ENCODE data around the gene CTNNBL1. TPM values are rescaled to one million over a fixed set of nuclear protein-coding genes. Genes with fewer than 3 reads are reported as not detected.
"Not testable (repeated sequence)": the region's sequence is repeated elsewhere in the genome, so short reads cannot be mapped to it uniquely, and the experiment has no call there.

CTNNBL1 gene
- total and polyA plus RNA-seq, 4 donors = 27.7 to 41.9 (median 38.2) TPM

DNA sequence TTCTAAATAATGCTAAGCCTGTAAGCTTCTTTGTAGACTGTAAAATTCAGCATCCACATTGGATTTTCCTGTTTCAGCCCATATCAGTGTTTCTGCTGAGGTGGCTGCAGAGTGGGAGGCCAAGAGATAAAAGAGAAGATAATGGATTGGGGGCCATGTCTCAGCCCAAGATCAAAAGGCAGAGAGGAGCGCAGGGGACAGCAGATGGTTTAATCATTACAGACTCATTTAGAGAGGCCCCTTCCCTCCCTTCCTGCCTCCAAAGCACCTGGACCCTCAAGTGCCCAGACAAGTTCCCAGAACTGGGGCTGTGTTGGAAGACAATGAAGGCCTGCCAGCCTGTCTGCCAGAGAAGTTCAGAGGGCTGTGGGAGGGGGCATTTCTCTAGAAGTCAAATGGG is 20.4 kb upstream of the CTNNBL1 start:
- H3K4me1 ChIP-seq (ENCODE audit: control insufficient read depth, insufficient read depth, low read length) = peaks cover 17% of the 10 kb centered on the region
- no CpG with 5 or more reads among the region's 1 CpG for WGBS (ENCODE audit: insufficient coverage)

DNA sequence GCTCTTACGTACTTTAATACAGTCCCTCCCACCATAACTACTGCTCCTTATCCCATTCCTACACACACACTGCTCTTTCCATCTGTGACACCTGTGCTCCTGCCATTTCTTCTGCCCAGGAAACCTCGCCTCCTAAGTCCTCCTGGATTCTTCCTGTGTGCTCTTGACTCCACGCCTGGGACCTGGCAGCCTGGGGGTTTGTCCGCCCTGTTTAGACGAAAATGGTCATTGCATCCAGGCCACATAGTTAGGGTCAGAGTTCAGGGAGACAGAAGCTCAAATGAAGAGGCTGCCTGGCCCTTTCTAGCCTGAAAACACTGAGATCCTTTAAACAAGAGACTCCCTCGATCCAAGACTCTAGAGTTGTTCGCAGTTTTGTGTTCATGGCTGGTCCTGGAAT is 17.4 kb upstream of the CTNNBL1 start:
- Histone ChIP-seq H3K4me1 (ENCODE audit: control insufficient read depth, insufficient read depth, low read length) (peaks cover 2% of the 10 kb centered on the region), H3K27ac (ENCODE audit: low read depth, low read length) (no peak overlapping the region), H3K27me3 (ENCODE audit: control insufficient read depth, insufficient read depth, low read length) (no peaks in the 10 kb centered on the region), H3K36me3 (ENCODE audit: control insufficient read depth, insufficient read depth, low read length) (no peaks in the 10 kb centered on the region), H3K9me3 (ENCODE audit: control insufficient read depth, insufficient read depth, low read length) (no peaks in the 10 kb centered on the region), H3K4me3 (ENCODE audit: low read depth, low read length) (no peak overlapping the region)
- 83% methylated on average over 5 of the region's 7 CpGs for WGBS (ENCODE audit: insufficient coverage)
- DNase-seq (ENCODE audit: low read depth in 4 of 6, low spot score in 6 of 6) = no peak

More for the DNA sequence above, 20.4 kb upstream of the CTNNBL1 start:
- Histone ChIP-seq H3K9me3 (ENCODE audit: control insufficient read depth, insufficient read depth, low read length) (no peaks in the 10 kb centered on the region), H3K36me3 (ENCODE audit: control insufficient read depth, insufficient read depth, low read length) (no peaks in the 10 kb centered on the region), H3K27ac (ENCODE audit: low read depth, low read length) (no peak overlapping the region), H3K27me3 (ENCODE audit: control insufficient read depth, insufficient read depth, low read length) (no peaks in the 10 kb centered on the region), H3K4me3 (ENCODE audit: low read depth, low read length) (no peak overlapping the region)
- DNase-seq (ENCODE audit: low read depth in 4 of 6, low spot score in 6 of 6) = no peak

- Histone ChIP-seq H3K27me3 (ENCODE audit: control insufficient read depth, insufficient read depth, low read length) (no peaks in the 10 kb centered on the region), H3K4me1 (ENCODE audit: control insufficient read depth, insufficient read depth, low read length) (peaks cover 3% of the 10 kb centered on the region), H3K9me3 (ENCODE audit: control insufficient read depth, insufficient read depth, low read length) (no peaks in the 10 kb centered on the region), H3K4me3 (ENCODE audit: low read depth, low read length) (no peak overlapping the region), H3K36me3 (ENCODE audit: control insufficient read depth, insufficient read depth, low read length) (no peaks in the 10 kb centered on the region), H3K27ac (ENCODE audit: low read depth, low read length) (no peak overlapping the region)
- 63% methylated on average over 6 of the region's 11 CpGs for WGBS (ENCODE audit: insufficient coverage)
- peak in 1 of 6 donors; percentile 49 for DNase-seq (ENCODE audit: low read depth in 4 of 6, low spot score in 6 of 6)
Measured at GRCh38 chr20:37677969-37678861, 15.6 kb upstream of the CTNNBL1 start.

- not testable (repeated sequence) for H3K36me3 ChIP-seq (ENCODE audit: control insufficient read depth, insufficient read depth, low read length); H3K27me3 ChIP-seq (ENCODE audit: control insufficient read depth, insufficient read depth, low read length); H3K9me3 ChIP-seq (ENCODE audit: control insufficient read depth, insufficient read depth, low read length); H3K27ac ChIP-seq (ENCODE audit: low read depth, low read length); H3K4me1 ChIP-seq (ENCODE audit: control insufficient read depth, insufficient read depth, low read length); H3K4me3 ChIP-seq (ENCODE audit: low read depth, low read length); DNase-seq (ENCODE audit: low read depth in 4 of 6, low spot score in 6 of 6)
- no CpG with 5 or more reads among the region's 4 CpGs for WGBS (ENCODE audit: insufficient coverage)
Measured at GRCh38 chr20:37679751-37680150, 14.1 kb upstream of the CTNNBL1 start.

DNA sequence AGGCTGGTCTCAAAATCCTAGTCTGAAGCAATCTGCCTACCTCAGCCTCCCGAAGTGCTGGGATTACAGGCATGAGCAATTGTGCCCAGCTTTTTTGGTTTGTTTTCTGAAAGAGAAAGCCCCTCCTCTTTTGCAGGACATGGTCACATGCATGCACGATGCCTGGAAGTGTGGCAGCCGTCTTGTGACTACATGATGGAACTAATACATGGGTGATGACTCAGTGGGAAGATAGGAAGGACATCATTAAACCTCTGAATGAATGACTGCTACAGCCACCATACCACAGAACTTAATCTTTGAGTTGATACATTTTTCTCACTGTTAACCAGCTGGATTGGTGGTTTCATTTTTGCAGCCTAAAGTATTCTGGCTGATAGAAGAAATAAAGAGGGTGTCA is 13.4 kb upstream of the CTNNBL1 start:
- Histone ChIP-seq H3K4me3 (ENCODE audit: low read depth, low read length) (no peak overlapping the region), H3K27me3 (ENCODE audit: control insufficient read depth, insufficient read depth, low read length) (no peaks in the 10 kb centered on the region), H3K4me1 (ENCODE audit: control insufficient read depth, insufficient read depth, low read length) (peaks cover 3% of the 10 kb centered on the region), H3K36me3 (ENCODE audit: control insufficient read depth, insufficient read depth, low read length) (no peaks in the 10 kb centered on the region), H3K9me3 (ENCODE audit: control insufficient read depth, insufficient read depth, low read length) (no peaks in the 10 kb centered on the region), H3K27ac (ENCODE audit: low read depth, low read length) (no peak overlapping the region)
- 83% methylated on average over 1 of the region's 3 CpGs for WGBS (ENCODE audit: insufficient coverage)
- DNase-seq (ENCODE audit: low read depth in 4 of 6, low spot score in 6 of 6) = no peak

DNA sequence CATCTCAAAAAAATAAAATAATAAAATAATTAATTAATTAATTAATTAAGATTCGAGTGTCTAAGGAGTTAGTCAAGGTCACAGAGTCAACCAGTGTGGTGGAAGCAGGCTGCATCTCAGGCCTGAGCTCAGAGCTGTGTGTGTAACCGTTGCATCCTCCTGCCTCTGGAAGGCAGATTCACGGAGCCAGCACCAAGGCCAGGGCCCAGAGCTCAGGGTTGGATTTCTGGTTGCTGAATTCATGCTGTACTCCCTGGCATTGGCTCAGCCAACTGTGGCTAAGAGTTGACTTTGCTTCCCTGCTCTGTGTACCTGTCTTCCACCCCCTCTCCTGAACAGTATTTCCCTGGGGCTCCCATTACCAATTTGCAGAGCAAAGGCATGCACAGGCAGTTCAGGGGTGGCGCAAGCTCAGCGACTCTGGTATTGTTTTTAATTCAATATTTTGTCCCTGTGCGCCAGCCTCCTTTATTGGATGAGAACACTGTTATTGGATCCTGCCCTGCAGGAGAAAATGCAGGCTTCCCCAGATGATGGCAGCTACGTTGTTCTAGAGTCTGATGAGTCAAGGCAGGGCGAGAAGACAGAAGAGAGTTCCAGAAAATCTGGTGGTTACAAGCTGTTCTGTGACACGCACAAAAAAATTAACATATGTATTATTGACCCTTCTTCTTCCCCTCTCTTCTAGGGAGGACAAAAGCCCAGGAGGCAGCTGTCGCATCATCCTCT is 12.3 kb upstream of the CTNNBL1 start:
- H3K36me3 ChIP-seq (ENCODE audit: control insufficient read depth, insufficient read depth, low read length) = no peaks in the 10 kb centered on the region
- WGBS (ENCODE audit: insufficient coverage) = 63% methylated on average over 9 of the region's 10 CpGs
- peaks cover 3% of the 10 kb centered on the region for H3K4me1 ChIP-seq (ENCODE audit: control insufficient read depth, insufficient read depth, low read length)
- no peaks in the 10 kb centered on the region for H3K9me3 ChIP-seq (ENCODE audit: control insufficient read depth, insufficient read depth, low read length)
- no peaks in the 10 kb centered on the region for H3K27me3 ChIP-seq (ENCODE audit: control insufficient read depth, insufficient read depth, low read length)
- H3K4me3 ChIP-seq (ENCODE audit: low read depth, low read length) = no peak overlapping the region
- peak in 2 of 6 donors; percentile 50 to 82 for DNase-seq (ENCODE audit: low read depth in 4 of 6, low spot score in 6 of 6)
- H3K27ac ChIP-seq (ENCODE audit: low read depth, low read length) = no peak overlapping the region

GRCh38 chr20:37683146-37683545 is 10.7 kb upstream of the CTNNBL1 start:
- not testable (repeated sequence) for H3K4me3 ChIP-seq (ENCODE audit: low read depth, low read length); H3K4me1 ChIP-seq (ENCODE audit: control insufficient read depth, insufficient read depth, low read length); H3K27ac ChIP-seq (ENCODE audit: low read depth, low read length); H3K36me3 ChIP-seq (ENCODE audit: control insufficient read depth, insufficient read depth, low read length); H3K9me3 ChIP-seq (ENCODE audit: control insufficient read depth, insufficient read depth, low read length); H3K27me3 ChIP-seq (ENCODE audit: control insufficient read depth, insufficient read depth, low read length)
- peak in 1 of 6 donors; percentile 44 for DNase-seq (ENCODE audit: low read depth in 4 of 6, low spot score in 6 of 6)
- WGBS (ENCODE audit: insufficient coverage) = 13% methylated on average over 4 of the region's 9 CpGs

- no peak overlapping the region for H3K4me3 ChIP-seq (ENCODE audit: low read depth, low read length)
- no peaks in the 10 kb centered on the region for H3K4me1 ChIP-seq (ENCODE audit: control insufficient read depth, insufficient read depth, low read length)
- H3K27me3 ChIP-seq (ENCODE audit: control insufficient read depth, insufficient read depth, low read length) = no peaks in the 10 kb centered on the region
- H3K9me3 ChIP-seq (ENCODE audit: control insufficient read depth, insufficient read depth, low read length) = no peaks in the 10 kb centered on the region
- no peaks in the 10 kb centered on the region for H3K36me3 ChIP-seq (ENCODE audit: control insufficient read depth, insufficient read depth, low read length)
- no peak overlapping the region for H3K27ac ChIP-seq (ENCODE audit: low read depth, low read length)
- DNase-seq (ENCODE audit: low read depth in 4 of 6, low spot score in 6 of 6) = no peak
- WGBS (ENCODE audit: insufficient coverage) = 83% methylated on average over 1 of the region's 2 CpGs
Measured at GRCh38 chr20:37686762-37687477, 6.9 kb upstream of the CTNNBL1 start.

DNA sequence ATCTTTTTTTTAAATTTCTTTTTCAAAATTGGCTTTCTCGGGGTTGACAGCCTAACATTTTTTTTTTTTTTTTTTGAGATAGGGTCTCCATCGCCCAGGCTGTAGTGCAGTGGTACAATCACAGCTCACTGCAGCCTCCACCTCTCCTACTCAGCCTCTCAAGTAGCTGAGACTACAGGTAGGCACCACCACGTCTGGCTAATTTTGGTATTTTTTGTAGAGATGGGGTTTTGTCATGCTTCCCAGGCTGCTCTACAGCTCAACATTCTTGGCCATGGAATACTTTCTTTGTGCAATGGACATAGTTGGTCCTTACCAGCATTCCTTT is 6.4 kb upstream of the CTNNBL1 start:
- Histone ChIP-seq H3K27ac (ENCODE audit: low read depth, low read length) (no peak overlapping the region), H3K27me3 (ENCODE audit: control insufficient read depth, insufficient read depth, low read length) (no peaks in the 10 kb centered on the region), H3K9me3 (ENCODE audit: control insufficient read depth, insufficient read depth, low read length) (no peaks in the 10 kb centered on the region), H3K4me3 (ENCODE audit: low read depth, low read length) (no peak overlapping the region), H3K36me3 (ENCODE audit: control insufficient read depth, insufficient read depth, low read length) (no peaks in the 10 kb centered on the region), H3K4me1 (ENCODE audit: control insufficient read depth, insufficient read depth, low read length) (no peaks in the 10 kb centered on the region)
- no peak for DNase-seq (ENCODE audit: low read depth in 4 of 6, low spot score in 6 of 6)
- no CpG with 5 or more reads among the region's 3 CpGs for WGBS (ENCODE audit: insufficient coverage)

Data from spinal cord (tissue), 10 donors.